NCI-H82 (cell line): Measurements from ENCODE around the gene NRG3.

Source experiments
- DNase-seq: peaks from one replicate; lab custom pipeline; 2025; lab: John Stamatoyannopoulos, UW

NRG3 gene

DNA sequence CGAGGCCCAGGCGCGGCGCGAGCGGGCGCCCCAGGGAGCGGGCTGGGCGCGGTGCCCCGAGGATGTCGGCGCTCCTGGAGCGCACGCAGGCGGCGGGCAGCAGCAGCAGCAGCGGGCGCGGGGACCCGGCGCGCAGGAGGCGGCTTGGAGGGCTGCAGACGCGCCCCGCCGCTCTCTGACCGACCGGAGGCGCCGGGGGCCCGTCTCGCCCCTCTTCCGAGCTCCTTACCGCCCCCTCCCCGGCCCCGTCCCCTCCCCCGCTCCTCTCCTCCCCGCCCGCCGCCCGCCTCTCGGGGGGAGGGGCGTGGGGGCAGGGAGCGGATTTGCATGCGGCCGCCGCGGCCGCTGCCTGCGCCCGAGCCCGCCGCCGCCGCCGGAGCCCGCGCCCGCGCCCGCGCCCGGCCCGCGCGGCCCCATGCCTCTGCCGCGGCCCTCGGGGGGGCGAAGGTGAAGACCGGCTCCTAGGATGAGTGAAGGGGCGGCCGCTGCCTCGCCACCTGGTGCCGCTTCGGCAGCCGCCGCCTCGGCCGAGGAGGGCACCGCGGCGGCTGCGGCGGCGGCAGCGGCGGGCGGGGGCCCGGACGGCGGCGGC is at the start of gene NRG3:
TSS of gene NRG3 (plus strand) at position 320 of the 592 bp plus-strand sequence.
- DNase-seq: peak; percentile 56

DNA sequence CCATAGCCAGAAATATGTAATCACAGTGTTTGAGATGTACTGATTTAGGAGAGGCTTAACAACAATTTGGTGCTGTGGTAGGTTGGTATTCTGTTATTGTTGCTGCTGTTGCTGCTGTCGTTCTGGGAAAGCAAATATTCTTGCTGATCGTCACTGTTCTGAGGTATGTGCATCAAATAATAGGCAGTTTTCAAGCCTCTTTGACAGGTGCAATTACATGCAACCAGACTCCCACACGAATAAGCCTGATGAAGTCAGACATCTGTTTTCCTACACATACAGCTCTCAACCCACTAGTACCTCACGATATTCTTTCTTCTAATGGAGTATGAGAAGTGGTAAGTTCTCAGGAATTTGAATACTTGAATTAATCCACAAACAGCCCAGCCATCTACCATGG is 46.7 kb upstream of the NRG3 start:
- DNase-seq: no peak

DNA sequence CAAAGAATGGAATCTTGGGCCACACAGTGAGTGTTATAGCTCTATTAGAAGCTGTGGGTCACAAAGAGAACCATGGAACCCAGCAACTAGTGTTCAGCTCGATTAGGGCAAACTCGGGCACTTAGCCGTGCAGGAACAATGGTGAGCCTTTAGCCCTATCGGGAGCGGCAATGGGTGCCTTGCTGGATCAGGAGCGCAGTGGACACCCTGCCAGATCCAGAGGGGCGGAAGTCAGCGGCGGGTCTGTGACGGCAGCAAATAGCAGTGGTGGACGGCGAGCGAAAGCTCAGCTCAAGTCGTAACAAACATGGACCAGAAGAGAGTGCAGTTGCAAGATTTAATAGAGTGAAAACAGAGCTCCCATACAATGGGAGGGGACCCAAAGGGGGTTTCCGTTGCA is 43.9 kb upstream of the NRG3 start:
- no peak for DNase-seq

DNA sequence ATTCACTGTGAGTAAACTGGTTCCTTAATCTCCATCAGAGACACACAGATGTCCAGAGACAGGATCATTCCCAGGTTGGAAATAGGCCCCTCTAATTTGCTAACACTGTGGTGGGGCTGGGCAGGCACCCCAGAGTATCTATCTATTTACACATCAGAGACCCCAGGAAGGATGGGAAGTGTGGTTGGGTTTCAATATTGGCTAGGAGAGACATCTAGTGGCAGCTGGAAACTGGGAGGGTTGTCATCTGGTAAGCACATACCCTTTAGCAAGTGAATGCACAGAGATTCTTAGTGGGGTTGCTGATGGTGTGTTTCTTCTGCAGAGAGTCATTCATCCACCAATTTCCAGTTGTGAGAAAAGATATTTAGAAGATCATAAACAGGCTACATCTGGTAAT is 36.0 kb upstream of the NRG3 start:
- peak; percentile 70 for DNase-seq

DNA sequence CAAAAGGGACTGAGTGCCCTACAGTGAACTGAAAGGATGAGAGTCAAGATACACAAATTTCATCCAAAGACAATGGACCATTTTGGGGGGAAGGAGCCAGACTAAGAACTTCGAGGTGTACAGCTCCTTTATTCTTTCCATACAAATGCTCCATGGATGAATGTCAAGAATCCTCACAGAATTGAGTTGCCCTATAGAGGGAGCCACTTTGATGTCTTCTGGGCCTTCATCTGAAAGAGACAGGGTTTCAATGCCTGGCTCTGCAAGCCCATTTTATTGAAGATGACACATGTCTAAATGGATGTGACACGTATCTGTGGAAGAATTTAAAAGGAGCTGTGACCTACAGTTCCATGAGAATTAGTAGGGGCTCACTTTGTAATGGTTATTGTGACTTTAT is 32.0 kb upstream of the NRG3 start:
- peak; percentile 30 for DNase-seq

DNA sequence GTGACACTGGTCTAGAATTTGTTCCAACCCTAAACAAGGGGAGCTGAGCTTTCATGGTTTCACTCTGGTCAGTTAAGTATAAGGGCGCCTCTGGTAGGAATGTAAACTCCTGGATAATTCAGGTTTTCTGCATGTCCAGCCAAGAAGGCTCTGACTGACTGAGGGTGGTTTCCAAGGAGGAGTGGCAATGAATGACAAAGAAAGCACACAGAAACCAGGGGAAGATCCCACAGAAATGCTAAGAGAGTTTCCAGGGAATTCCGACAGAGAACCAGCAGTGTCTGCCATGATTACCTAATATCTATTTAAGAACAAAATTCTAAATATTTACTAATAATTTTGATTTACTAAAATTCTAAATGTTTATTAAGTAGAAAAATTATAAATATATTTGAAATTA is 27.3 kb upstream of the NRG3 start:
- DNase-seq: no peak

DNA sequence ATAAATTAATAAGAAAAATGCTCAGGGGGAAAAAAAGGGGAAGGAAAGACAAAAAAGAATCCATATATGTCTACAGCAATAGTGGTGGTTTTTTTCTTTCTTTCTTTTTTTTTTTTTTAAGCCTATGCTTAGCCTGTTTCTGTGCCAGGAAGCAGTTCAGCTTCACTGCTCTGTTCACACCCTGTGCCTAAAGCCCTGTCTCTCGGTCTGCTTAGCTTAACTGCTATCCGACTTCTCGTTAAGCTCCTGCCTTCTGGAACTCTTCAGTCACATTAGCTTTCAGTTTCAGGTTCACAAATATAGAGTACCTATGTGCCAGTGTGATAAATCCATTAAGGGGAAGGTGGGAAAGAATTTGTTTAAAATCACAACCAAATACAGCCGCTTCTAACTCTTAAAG is 26.5 kb upstream of the NRG3 start:
- DNase-seq: peak; percentile 61

DNA sequence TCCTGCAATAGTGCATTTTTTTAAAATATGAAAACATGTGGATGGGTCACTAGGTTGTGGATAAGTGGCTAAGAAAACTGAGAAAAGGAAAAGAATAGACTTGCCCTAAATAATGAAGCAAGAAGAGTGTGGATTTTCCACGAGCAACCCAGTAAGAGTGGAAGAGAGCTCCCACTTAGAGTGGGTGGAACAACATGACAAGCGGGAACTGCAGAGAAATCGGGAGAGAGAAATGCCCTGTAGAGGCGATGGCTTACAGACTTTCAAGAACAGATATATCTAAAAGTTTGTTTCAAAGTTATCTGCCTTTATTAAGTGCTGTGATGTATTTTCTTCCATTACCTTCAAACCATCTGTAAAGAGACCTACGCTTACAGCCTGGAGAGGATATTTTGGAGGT is 26.1 kb upstream of the NRG3 start:
- DNase-seq: no peak

DNA sequence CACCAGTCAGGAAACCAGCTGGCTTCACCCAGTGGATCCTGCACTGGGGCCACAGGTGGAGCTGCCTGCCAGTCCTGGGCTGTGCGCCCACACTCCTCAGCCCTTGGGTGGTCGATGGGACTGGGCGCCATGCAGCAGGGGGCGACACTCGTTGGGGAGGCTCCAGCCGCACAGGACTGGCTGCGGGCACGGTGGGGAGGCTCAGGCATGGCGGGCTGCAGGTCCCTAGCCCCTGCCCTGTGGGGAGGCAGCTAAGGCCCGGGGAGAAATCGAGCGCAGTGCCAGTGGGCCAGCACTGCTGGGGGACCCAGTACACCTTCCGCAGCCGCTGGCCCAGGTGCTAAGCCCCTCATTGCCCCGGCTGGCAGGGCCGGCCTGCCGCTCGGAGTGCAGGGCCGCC is 12.4 kb upstream of the NRG3 start:
- no peak for DNase-seq

DNA sequence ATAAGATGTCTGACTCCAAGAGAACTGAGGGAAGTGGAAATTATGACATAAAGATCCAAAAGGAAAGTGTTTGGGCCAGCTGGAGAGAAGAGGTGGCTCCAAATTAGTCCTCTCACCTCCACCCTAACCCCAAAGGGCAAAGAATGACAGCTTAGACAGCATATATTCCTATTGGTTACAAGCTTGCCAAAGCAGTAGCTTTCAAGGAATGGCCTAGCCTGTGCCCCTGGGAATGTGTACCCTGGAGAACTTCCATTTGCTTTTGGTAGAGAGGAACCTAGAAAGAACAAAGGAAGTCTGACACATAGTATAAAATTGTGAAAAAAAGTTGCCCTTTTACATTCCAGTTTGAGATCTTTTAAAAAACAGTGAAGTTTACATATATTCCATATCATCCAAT is 11.2 kb upstream of the NRG3 start:
- DNase-seq: no peak

DNA sequence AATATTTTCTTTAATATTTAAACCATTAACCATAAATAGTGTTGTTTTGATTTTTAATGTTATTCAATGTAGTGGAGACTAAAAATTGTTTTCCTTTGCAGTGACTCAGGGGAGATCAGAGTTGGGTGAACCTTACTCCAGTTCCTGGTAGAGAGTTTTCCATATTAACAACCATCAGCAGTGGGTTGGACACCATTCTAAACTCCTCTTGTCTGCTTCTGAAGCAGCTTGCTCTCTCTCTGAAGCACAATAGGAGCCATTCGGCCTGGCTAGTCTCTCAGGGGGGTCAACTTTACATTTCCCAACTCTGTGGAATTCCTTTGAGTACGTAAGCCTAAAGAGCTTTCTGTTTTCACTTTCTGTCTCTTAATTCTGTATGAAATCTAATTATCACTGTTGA is 9.4 kb upstream of the NRG3 start:
- no peak for DNase-seq

DNA sequence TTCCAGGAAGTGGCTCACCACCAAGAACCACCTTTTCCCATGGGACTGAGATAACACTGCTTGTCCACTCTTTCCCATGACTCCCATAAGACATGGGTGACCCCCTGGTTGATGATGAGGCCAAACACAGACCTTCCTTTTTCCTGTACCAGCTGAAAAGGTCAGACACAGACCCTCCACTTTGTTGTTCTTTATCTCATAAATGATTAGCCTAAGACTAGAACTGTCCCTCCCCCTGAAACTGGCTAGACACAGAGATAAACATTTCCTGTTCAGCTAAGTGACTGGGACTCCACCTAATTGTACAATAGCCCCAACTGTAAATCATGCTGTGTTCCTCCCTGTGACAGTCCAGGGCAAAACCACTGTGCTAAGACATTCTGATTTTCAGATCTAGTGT is 8.2 kb upstream of the NRG3 start:
- DNase-seq: no peak

DNA sequence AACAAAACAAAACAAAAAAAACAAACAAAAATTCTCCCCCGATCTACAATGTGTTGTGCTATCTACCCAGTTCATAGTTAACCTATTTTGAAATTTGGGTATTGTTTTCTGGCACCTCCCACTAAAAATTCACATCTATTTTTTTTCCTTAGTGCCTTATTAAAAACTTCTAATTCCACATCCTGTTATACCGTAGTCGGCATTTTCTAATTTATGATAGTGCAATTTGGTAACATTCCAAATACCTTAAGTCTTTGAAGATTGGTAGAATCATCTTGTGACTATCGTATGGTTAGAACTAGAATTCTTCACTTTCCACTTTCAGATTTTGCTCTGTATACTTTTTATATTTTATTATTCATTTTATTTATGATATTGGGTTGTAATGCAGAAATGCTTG is 4.5 kb upstream of the NRG3 start:
- DNase-seq: no peak

DNA sequence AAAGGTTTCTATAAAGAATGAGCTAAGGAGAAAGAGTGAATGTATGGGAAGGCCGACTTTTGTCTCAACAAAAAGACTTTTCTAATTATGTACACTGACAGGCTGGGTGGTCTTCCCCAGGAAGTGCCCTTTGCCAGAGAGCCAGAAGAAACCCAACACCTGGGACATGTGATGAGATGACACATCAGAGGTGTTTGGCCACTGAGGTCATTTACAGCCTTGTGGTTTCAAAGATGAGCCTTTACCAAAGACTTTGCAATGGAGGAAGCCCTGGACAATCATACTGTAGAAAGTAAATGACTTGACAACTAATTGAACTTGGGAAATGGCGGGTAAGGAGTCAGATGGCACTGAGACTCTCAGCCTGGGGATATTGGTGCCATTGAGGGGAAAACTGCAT is 3.4 kb upstream of the NRG3 start:
- no peak for DNase-seq

DNA sequence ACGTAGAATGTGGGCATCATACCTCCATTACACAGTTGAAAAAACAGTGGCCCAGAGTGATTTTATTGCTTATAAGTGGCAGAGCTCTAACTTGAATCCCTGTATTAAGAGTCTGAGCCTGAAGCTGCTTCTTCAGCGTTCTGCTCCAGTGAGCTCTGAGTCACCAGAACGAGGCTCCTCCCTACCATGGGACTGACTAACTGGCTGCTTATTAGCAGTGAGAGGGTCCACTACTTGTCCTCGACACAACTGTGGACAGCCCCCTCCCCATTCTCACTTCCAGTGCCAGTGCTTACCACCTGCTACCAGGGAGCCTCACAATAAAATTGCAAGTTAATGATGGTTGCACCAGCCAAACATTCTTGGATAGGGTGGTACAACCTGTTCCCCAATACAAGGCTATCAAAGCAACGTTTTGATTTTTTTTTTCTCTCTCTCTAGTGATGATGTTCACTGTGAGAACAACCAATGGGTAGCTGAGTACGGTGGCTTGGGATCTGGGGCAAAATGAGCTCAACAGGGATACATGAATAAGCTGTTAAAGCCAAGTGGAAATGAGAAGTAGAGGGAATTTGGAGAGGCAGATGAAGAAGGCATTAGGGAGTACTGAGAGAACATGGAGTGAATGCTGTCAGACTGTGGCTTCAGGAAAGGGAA is 2.7 kb upstream of the NRG3 start:
- peak; percentile 11 for DNase-seq

DNA sequence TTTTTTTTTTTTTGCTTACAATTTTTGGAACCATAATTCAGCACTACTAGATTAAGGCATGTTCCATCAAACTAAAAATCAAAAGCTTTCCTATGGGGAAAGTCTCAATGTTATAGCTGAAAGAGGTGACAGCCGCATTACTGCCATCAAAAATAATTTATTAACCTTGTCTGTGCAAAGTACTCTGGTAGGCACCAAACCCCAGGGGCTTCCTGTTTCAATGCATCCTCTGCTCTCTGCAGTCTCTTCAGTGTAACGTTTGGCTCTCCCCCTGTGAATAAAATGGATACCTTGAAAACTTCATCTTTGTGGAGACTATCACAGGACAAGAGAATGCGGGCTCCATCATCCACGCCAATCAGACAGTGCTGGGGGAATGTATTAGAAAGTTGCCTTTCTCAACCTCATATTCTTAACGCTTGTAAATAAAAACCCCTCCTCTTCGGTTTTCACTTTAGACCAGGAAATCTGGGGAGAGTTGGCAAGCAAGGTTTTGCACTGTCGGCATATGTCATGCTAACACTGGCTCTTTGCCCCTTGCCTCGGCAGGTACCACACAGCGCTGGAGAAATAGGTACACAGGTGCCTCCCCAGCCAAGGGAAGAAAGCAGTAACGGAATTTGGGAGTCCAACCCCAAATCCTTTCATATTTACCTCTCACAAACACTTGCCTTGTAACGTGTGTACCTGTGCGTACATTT is 1.6 kb upstream of the NRG3 start:
- DNase-seq: no peak

DNA sequence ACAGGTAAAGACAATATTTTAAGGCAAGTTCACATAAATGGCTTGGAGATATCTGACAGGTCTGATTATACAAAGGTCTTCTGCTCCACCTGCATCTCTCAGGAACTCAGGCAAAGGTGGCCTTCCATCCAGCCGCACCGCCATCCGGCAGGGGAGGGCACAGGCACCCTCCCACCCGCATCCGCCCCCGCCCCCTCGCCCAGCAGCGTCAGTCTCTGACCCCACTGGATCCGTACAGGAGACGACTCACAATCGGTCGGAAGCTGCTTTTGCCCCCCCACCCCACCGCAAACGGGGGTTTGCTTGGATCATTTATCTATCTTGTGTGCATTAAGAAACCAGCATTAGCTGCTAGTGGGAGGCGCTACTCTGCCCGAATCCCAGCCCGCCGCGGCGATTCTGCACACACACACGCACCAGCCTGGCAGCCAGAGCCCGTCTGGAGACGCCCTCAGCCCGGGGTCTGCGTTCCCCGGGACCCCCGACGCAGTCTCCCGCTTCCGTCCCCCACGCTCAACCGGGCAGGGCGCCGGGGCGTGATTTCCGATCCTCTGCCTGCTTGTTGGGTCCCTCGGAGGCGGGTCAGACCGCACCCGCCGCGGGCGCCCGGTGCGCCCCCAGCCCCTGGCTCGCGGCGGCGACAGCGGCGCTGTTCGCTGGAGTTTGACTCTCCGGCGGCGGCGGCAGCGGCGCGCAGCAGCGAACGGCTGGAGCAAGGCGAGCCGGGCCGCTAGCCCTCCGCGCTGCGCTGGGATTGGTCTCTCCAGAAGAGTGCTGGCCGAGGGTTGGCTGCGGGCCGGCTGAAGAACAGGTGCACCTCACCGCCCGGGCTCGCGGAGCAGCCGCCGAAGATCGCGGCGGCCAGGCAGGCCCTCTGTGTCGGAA is 820 bp upstream of the NRG3 start:
- peak; percentile 82 for DNase-seq

DNA sequence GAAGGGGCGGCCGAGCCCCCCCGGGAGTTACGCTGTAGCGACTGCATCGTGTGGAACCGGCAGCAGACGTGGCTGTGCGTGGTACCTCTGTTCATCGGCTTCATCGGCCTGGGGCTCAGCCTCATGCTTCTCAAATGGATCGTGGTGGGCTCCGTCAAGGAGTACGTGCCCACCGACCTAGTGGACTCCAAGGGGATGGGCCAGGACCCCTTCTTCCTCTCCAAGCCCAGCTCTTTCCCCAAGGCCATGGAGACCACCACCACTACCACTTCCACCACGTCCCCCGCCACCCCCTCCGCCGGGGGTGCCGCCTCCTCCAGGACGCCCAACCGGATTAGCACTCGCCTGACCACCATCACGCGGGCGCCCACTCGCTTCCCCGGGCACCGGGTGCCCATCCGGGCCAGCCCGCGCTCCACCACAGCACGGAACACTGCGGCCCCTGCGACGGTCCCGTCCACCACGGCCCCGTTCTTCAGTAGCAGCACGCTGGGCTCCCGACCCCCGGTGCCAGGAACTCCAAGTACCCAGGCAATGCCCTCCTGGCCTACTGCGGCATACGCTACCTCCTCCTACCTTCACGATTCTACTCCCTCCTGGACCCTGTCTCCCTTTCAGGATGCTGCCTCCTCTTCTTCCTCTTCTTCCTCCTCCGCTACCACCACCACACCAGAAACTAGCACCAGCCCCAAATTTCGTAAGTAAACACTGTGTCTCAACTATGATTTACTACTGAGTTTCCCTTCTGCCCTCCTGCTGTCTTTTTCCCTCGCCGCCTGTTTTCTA is 666 bp downstream of the NRG3 start:
- DNase-seq: peak; percentile 40

DNA sequence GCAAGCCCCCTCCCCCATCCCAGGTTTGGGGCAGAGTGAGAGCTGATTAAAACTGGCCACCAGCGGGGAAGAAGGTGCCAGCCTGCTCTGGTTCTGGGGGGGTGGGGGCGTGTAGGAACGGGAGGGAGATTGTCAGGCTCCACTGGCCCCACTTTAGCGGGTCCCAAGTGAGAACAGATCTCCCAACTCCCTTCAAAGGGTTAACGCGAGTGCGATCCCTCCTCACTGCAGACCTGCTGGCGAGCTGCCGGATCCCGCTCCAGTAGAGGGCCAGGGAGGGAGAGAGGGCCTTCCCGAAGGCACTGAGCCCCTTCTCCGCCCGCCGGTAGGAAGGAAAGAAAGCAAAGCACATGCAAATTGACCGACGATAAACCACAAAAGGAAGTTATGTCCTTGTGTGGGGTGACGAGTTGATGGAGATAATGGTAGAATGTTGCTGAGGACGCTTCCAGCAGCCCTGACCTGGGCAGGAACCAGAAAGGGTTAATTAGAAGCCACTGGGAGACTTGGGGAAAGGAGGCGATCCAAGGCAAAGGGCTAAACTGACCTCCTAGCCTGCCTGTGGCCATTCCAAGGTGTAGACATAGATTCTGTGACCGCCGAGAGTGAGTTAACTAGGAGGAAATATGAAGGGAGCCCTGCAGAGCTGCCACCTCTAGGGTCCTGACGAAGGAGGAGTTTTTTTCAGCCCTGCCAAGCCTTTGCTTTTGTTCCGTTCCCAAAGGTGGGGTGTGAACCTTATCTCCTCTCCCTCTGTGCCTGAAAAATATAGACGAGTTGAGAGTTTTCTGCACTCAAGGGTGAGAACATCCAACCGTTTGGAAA is 1.5 kb downstream of the NRG3 start:
- DNase-seq: peak; percentile 65

DNA sequence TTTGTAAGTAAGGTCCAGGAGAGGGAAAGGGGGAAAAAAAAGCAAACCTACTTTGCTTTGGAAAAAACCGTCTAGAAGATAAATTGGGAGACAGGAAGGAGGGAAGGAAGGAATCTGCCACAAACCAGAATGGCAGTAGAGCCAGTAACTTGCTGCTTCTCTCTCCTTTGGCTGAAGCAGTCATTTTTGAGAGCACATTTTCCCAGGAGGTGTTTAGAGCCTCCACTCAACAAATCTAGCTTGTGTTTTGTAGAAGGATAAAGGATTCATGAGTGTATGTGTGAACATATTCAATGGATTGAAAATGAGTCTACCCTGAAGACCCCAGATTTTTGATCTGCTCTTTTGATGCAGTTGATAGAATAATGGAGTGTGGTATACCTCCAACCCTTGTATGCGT is 2.6 kb downstream of the NRG3 start:
- no peak for DNase-seq

DNA sequence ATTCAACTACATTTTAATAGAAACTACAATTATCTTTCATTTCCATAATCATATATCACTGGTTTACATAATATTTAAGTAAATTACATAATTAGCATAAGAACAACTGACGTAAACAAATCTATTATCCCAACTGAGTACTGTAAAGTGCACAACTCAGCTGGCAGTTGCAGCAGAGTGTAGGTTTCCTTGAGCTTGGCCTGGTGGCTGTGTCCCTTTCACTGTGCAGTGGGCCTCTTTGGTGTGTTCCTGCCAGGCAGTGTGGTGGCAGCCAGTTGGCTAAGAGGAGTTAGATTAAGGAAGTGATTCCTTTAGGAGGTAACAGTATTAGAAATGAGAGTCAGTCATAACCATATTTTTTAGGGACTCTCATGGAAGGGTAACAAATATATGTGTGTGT is 7.0 kb downstream of the NRG3 start:
- DNase-seq: peak; percentile 10
